SIG-M5 treated with dmso at 0.1 percent for 504 hours (cell line): Measurements from ENCODE around the gene RTN4IP1.
"Not testable (repeated sequence)": the region's sequence is repeated elsewhere in the genome, so short reads cannot be mapped to it uniquely, and the experiment has no call there.

ENCODE experiments used
- DNase-seq: peaks from one replicate; lab custom pipeline; 2025; ENCODE audit not compliant: unreplicated experiment; lab: John Stamatoyannopoulos, UW

RTN4IP1 gene

GRCh38 chr6:106628658-106629102 is 618 bp downstream of the RTN4IP1 start:
- peak; percentile 16 for DNase-seq

GRCh38 chr6:106627760-106628159 is 1.5 kb downstream of the RTN4IP1 start:
- not testable (repeated sequence) for DNase-seq

GRCh38 chr6:106626485-106626884 is 2.8 kb downstream of the RTN4IP1 start:
- DNase-seq, result no peak

GRCh38 chr6:106623039-106623438 is 6.3 kb downstream of the RTN4IP1 start:
- no peak for DNase-seq

- DNase-seq, result no peak
These were observed 6.9 kb downstream of the RTN4IP1 start for GRCh38 chr6:106622412-106622811.

- DNase-seq, result no peak
These were observed 8.2 kb downstream of the RTN4IP1 start for GRCh38 chr6:106620931-106621672.

GRCh38 chr6:106619223-106619622 is 10.1 kb downstream of the RTN4IP1 start:
- no peak for DNase-seq

GRCh38 chr6:106618324-106618723 is 11.0 kb downstream of the RTN4IP1 start:
- no peak for DNase-seq

GRCh38 chr6:106617857-106618256 is 11.4 kb downstream of the RTN4IP1 start:
- DNase-seq, result no peak

- DNase-seq, result no peak
These were observed 12.0 kb downstream of the RTN4IP1 start for GRCh38 chr6:106617302-106617701.

- DNase-seq, result no peak
These were observed 14.6 kb downstream of the RTN4IP1 start for GRCh38 chr6:106614592-106615257.

- no peak for DNase-seq
These were observed 15.1 kb downstream of the RTN4IP1 start for GRCh38 chr6:106614166-106614565.

- no peak for DNase-seq
These were observed 15.7 kb downstream of the RTN4IP1 start for GRCh38 chr6:106613590-106613989.

GRCh38 chr6:106612671-106613416 is 16.5 kb downstream of the RTN4IP1 start:
- no peak for DNase-seq

GRCh38 chr6:106611030-106611429 is 18.3 kb downstream of the RTN4IP1 start:
- DNase-seq, result no peak

GRCh38 chr6:106609699-106610098 is 19.6 kb downstream of the RTN4IP1 start:
- DNase-seq, result no peak

GRCh38 chr6:106608080-106608668 is 21.1 kb downstream of the RTN4IP1 start:
- peak; percentile 71 for DNase-seq

GRCh38 chr6:106600329-106600728 is 29.0 kb downstream of the RTN4IP1 start:
- DNase-seq, result no peak

GRCh38 chr6:106599440-106599839 is 29.9 kb downstream of the RTN4IP1 start:
- no peak for DNase-seq

- DNase-seq, result no peak
These were observed 38.0 kb downstream of the RTN4IP1 start for GRCh38 chr6:106591111-106591825.

- DNase-seq, result not testable (repeated sequence)
These were observed 40.4 kb downstream of the RTN4IP1 start for GRCh38 chr6:106588937-106589336.
